Neural cell (in vitro differentiated cells): ENCODE results near the gene SPOP.

Source experiments
- CTCF ChIP-seq: fragments of 450-650 bp; IDR thresholded peaks from 2 replicates; pipeline ENCODE4 v1.5.1; 2014; ENCODE audit warnings: antibody characterized with exemption, mild to moderate bottlenecking, moderate library complexity; ENCODE audit not compliant: poor library complexity, severe bottlenecking
- EP300 ChIP-seq: fragments of 450-650 bp; conservative IDR thresholded peaks from 2 replicates; pipeline ENCODE4 v1.6.1; 2014; ENCODE audit warnings: antibody characterized with exemption, mild to moderate bottlenecking, moderate library complexity; ENCODE audit not compliant: poor library complexity, severe bottlenecking
- EZH2 ChIP-seq: fragments of 200-600, 300-800 bp; shearing (Covaris generic), sonication (generic); IDR thresholded peaks from 2 replicates; pipeline ENCODE4 v1.6.1; 2014; ENCODE audit warnings: antibody characterized with exemption, low read length, borderline replicate concordance, mild to moderate bottlenecking; ENCODE audit not compliant: insufficient read depth, poor library complexity, severe bottlenecking
- MXI1 ChIP-seq: fragments of 450-650 bp; conservative IDR thresholded peaks from 2 replicates; pipeline ENCODE4 v1.6.1; 2014; ENCODE audit warnings: antibody characterized with exemption, mild to moderate bottlenecking; ENCODE audit not compliant: poor library complexity, severe bottlenecking
- POLR2AphosphoS5 ChIP-seq: IDR thresholded peaks from 2 replicates; pipeline ENCODE4 v1.6.1; 2012
- REST ChIP-seq: IDR thresholded peaks from 2 replicates; pipeline ENCODE4 v1.6.1; 2012; ENCODE audit warnings: borderline replicate concordance
- SMC3 ChIP-seq: fragments of 450-650 bp; conservative IDR thresholded peaks from 2 replicates; pipeline ENCODE4 v1.6.1; 2014; ENCODE audit warnings: antibody characterized with exemption, mild to moderate bottlenecking, moderate library complexity; ENCODE audit not compliant: poor library complexity

GRCh38 chr17:49656247-49656646 lies 21.6 kb downstream of the SPOP start:
- TF ChIP-seq CTCF (no peak), EP300 (no peak), EZH2 (no peak), MXI1 (no peak), REST (no peak), POLR2AphosphoS5 (no peak), SMC3 (no peak)
